H9 (cell line): ENCODE measurements around the gene CT45A8. TPM values are rescaled to one million over a fixed set of nuclear protein-coding genes. Genes with fewer than 3 reads are reported as not detected.

ENCODE experiments used
- DNase-seq: peaks from one replicate; pipeline ENCODE4 v3.0.0-alpha.2; 2017
- H2AFZ ChIP-seq: one replicate; pipeline ENCODE4 v1.6.1; 2013; ENCODE audit warnings: mild to moderate bottlenecking, low read length, control low read depth, moderate library complexity
- H2AK5ac ChIP-seq: 2 replicates; pipeline ENCODE4 v1.6.1; 2013; ENCODE audit warnings: low read length, control low read depth, mixed read lengths; ENCODE audit not compliant: insufficient read length
- H2BK120ac ChIP-seq: one replicate; pipeline ENCODE4 v1.6.1; 2013; ENCODE audit warnings: low read depth, mild to moderate bottlenecking, low read length, control low read depth, inconsistent platforms; ENCODE audit not compliant: poor library complexity, severe bottlenecking
- H2BK12ac ChIP-seq: 2 replicates; pipeline ENCODE4 v1.6.1; 2013; ENCODE audit warnings: low read length, control low read depth, mixed read lengths, low read depth; ENCODE audit not compliant: insufficient read length
- H2BK15ac ChIP-seq: 2 replicates; pipeline ENCODE4 v1.6.1; 2013; ENCODE audit warnings: low read depth, low read length, control low read depth
- H2BK20ac ChIP-seq: one replicate; pipeline ENCODE4 v1.6.1; 2013; ENCODE audit warnings: low read depth, mild to moderate bottlenecking, low read length, control low read depth, inconsistent platforms; ENCODE audit not compliant: poor library complexity, severe bottlenecking
- H2BK5ac ChIP-seq: 2 replicates; pipeline ENCODE4 v1.6.1; 2013; ENCODE audit warnings: low read length, control low read depth, mixed read lengths; ENCODE audit not compliant: insufficient read length
- H3K14ac ChIP-seq: 2 replicates; pipeline ENCODE4 v1.6.1; 2013; ENCODE audit warnings: low read length, control low read depth; ENCODE audit not compliant: insufficient read depth
- H3K18ac ChIP-seq: 2 replicates; pipeline ENCODE4 v1.6.1; 2013; ENCODE audit warnings: low read depth, mild to moderate bottlenecking, mixed read lengths, low read length, control low read depth; ENCODE audit not compliant: insufficient read length
- H3K23ac ChIP-seq: 2 replicates; pipeline ENCODE4 v1.6.1; 2013; ENCODE audit warnings: low read length, control low read depth, mixed read lengths, low read depth; ENCODE audit not compliant: insufficient read length
- H3K23me2 ChIP-seq: 2 replicates; pipeline ENCODE4 v1.6.1; 2013; ENCODE audit warnings: low read depth, mild to moderate bottlenecking, mixed read lengths, low read length, control low read depth; ENCODE audit not compliant: insufficient read length, poor library complexity, severe bottlenecking
- H3K27ac ChIP-seq: 2 replicates; pipeline ENCODE4 v1.5.1; 2013; ENCODE audit warnings: low read length, control low read depth, mixed read lengths, low read depth; ENCODE audit not compliant: insufficient read length
- H3K27me3 ChIP-seq: 2 replicates; pipeline ENCODE4 v1.6.1; 2013; ENCODE audit warnings: low read length, control low read depth, inconsistent platforms; ENCODE audit not compliant: insufficient read depth
- H3K4ac ChIP-seq: 2 replicates; pipeline ENCODE4 v1.6.1; 2013; ENCODE audit warnings: low read depth, mild to moderate bottlenecking, control low read depth, inconsistent platforms, low read length, moderate library complexity
- H3K4me1 ChIP-seq: 2 replicates; pipeline ENCODE4 v1.6.1; 2013; ENCODE audit warnings: low read length, control low read depth, inconsistent platforms; ENCODE audit not compliant: insufficient read depth
- H3K4me2 ChIP-seq: 2 replicates; pipeline ENCODE4 v1.6.1; 2013; ENCODE audit warnings: low read length, control low read depth, mixed read lengths; ENCODE audit not compliant: insufficient read length, insufficient read depth
- H3K56ac ChIP-seq: 2 replicates; pipeline ENCODE4 v1.6.1; 2013; ENCODE audit warnings: low read depth, mild to moderate bottlenecking, mixed read lengths, low read length, control low read depth; ENCODE audit not compliant: insufficient read length
- H3K79me1 ChIP-seq: 2 replicates; pipeline ENCODE4 v1.6.1; 2013; ENCODE audit warnings: low read depth, mild to moderate bottlenecking, moderate library complexity, low read length, control low read depth, inconsistent platforms; ENCODE audit not compliant: insufficient read depth, poor library complexity, severe bottlenecking
- H3K79me2 ChIP-seq: 2 replicates; pipeline ENCODE4 v1.6.1; 2013; ENCODE audit warnings: low read length, control low read depth, inconsistent platforms; ENCODE audit not compliant: insufficient read depth
- H3K9ac ChIP-seq: 2 replicates; pipeline ENCODE4 v1.6.1; 2013; ENCODE audit warnings: low read length, control low read depth, mixed read lengths; ENCODE audit not compliant: insufficient read length; ENCODE audit errors: extremely low read depth
- H3K9me3 ChIP-seq: one replicate; pipeline ENCODE4 v1.6.1; 2013; ENCODE audit warnings: low read depth, low read length, inconsistent platforms; ENCODE audit not compliant: control insufficient read depth
- H3T11ph ChIP-seq: one replicate; pipeline ENCODE4 v1.6.1; 2013; ENCODE audit warnings: mild to moderate bottlenecking, low read length, control low read depth, inconsistent platforms
- H4K20me1 ChIP-seq: one replicate; pipeline ENCODE4 v1.6.1; 2013; ENCODE audit not compliant: control insufficient read depth, insufficient read length, insufficient read depth
- H4K5ac ChIP-seq: 2 replicates; pipeline ENCODE4 v1.6.1; 2013; ENCODE audit warnings: low read depth, mild to moderate bottlenecking, mixed read lengths, low read length, control low read depth; ENCODE audit not compliant: insufficient read length
- H4K8ac ChIP-seq: replicated peaks from 2 replicates; pipeline ENCODE4 v1.6.1; 2013; ENCODE audit warnings: low read length, control low read depth, mixed read lengths, low read depth; ENCODE audit not compliant: insufficient read length
- H4K91ac ChIP-seq: 2 replicates; pipeline ENCODE4 v1.6.1; 2013; ENCODE audit warnings: low read depth, mild to moderate bottlenecking, moderate library complexity, mixed read lengths, low read length, control low read depth; ENCODE audit not compliant: insufficient read length
- H3K27ac Mint-ChIP-seq, 3 experiments: 2 replicates in 2 of 3; 3 replicates in 1 of 3; pipeline ENCODE4 v1.8.0; 2020 to 2021; ENCODE audit warnings: mixed read lengths in 3 of 3, mild to moderate bottlenecking in 1 of 3, moderate library complexity in 1 of 3
- H3K27me3 Mint-ChIP-seq: 2 replicates; pipeline ENCODE4 v1.8.0; 2021; ENCODE audit warnings: low read depth, mild to moderate bottlenecking, moderate library complexity, mixed read lengths
- H3K36me3 Mint-ChIP-seq, 3 experiments: 2 replicates in 2 of 3; 3 replicates in 1 of 3; pipeline ENCODE4 v1.8.0; 2020 to 2021; ENCODE audit warnings: low read depth in 3 of 3, mixed read lengths in 3 of 3; ENCODE audit not compliant: insufficient read depth in 1 of 3
- H3K4me1 Mint-ChIP-seq, 2 experiments: 2 replicates each; pipeline ENCODE4 v1.8.0; 2020; ENCODE audit warnings: mixed read lengths in 2 of 2
- H3K4me3 Mint-ChIP-seq, 2 experiments: 2 replicates in 1 of 2; 3 replicates in 1 of 2; pipeline ENCODE4 v1.8.0; 2020 to 2021; ENCODE audit warnings: mild to moderate bottlenecking in 2 of 2, mixed read lengths in 2 of 2, moderate library complexity in 1 of 2
- H3K9me3 Mint-ChIP-seq, 2 experiments: 2 replicates in 1 of 2; 3 replicates in 1 of 2; pipeline ENCODE4 v1.8.0; 2020; ENCODE audit warnings: mild to moderate bottlenecking in 2 of 2, mixed read lengths in 2 of 2, moderate library complexity in 1 of 2
- CTCF ChIP-seq: fragments of 200-600 bp; sonication (generic); conservative IDR thresholded peaks from 3 replicates; pipeline ENCODE4 v1.8.0; 2021; ENCODE audit warnings: antibody characterized with exemption, mild to moderate bottlenecking
- WGBS: extraction: QIAGEN DNeasy Blood & Tissue Kit; methylation state at CpG from one replicate; pipeline ENCODE4 v1.1.7; 2013; ENCODE audit warnings: missing lambda C conversion rate, low lambda C conversion rate, mixed read lengths; ENCODE audit not compliant: insufficient read length; ENCODE audit errors: extremely low coverage; 5-methylcytosine and 5-hydroxymethylcytosine counted together
- total RNA-seq: library from RNA; stranded (reverse); gene quantifications from 2 replicates; pipeline ENCODE4 v1.2.1, GENCODE V29; 2021

Gene CT45A8
- total RNA-seq, 1 experiment from 2014 or later = not detected

GRCh38 chrX:135893294-135893817, 39.0 kb upstream of the CT45A8 start, which contains the start of the genes CT45A10 and SAGE1:
Gene CT45A10, minus strand, starts transcription at chrX:135893444. Its CDS starts 8,100 bp downstream, at chrX:135885344.
Gene SAGE1, plus strand, starts transcription at chrX:135893716. Its CDS starts 2,527 bp downstream, at chrX:135896243.
- H3K4me2 ChIP-seq = no peak within 1 kb of the TSS
- no peak within 1 kb of the TSS for H2BK120ac ChIP-seq
- H3K23ac ChIP-seq = no peak within 1 kb of the TSS
- H2BK5ac ChIP-seq = no peak within 1 kb of the TSS
- H3T11ph ChIP-seq = no peak within 1 kb of the TSS
- H3K27me3 Mint-ChIP-seq = no peaks in the 10 kb centered on the region; the same call in none of the 2 replicates
- no peak within 1 kb of the TSS for H3K56ac ChIP-seq
- H3K18ac ChIP-seq = no peak within 1 kb of the TSS
- H4K8ac ChIP-seq = no peak within 1 kb of the TSS
- peaks cover 3 to 20% (median 5%) of the 10 kb centered on the region in 3 experiments; a peak in 6 of 7 replicates for H3K36me3 Mint-ChIP-seq
- no peaks in the 10 kb centered on the region for H3K79me1 ChIP-seq
- no peaks in the 10 kb centered on the region for H3K4me1 ChIP-seq
- peak; percentile 37 for DNase-seq
- H2AK5ac ChIP-seq = no peak within 1 kb of the TSS
- TF ChIP-seq CTCF = no peak
- no peak within 1 kb of the TSS for H3K4me3 Mint-ChIP-seq
- H3K9me3 Mint-ChIP-seq = peaks cover 66 to 83% of the 10 kb centered on the region in 2 experiments
- no peak within 1 kb of the TSS for H2BK12ac ChIP-seq
- no peak within 1 kb of the TSS for H4K5ac ChIP-seq
- no peak within 1 kb of the TSS for H2BK20ac ChIP-seq
- no peaks in the 10 kb centered on the region for H3K23me2 ChIP-seq
- H3K9me3 ChIP-seq = peaks cover 72% of the 10 kb centered on the region
- no peak within 1 kb of the TSS; a peak in 1 of 7 replicates for H3K27ac Mint-ChIP-seq
- no peak within 1 kb of the TSS for H3K27ac ChIP-seq
- no peaks in the 10 kb centered on the region for H4K20me1 ChIP-seq
- H3K27me3 ChIP-seq = no peaks in the 10 kb centered on the region
- H3K4ac ChIP-seq = no peak within 1 kb of the TSS
- H2BK15ac ChIP-seq = no peak within 1 kb of the TSS
- WGBS = no CpG with 5 or more reads among the region's 22 CpGs
- no peaks in the 10 kb centered on the region for H3K79me2 ChIP-seq
- no peak within 1 kb of the TSS for H2AFZ ChIP-seq
- H3K4me1 Mint-ChIP-seq = no peaks in the 10 kb centered on the region
- H4K91ac ChIP-seq = no peak within 1 kb of the TSS
- no peak within 1 kb of the TSS for H3K14ac ChIP-seq
- H3K9ac ChIP-seq = no peak within 1 kb of the TSS
